Vagina (tissue), 2 donors: Measurements from ENCODE around the gene CITED1.
"Not testable (repeated sequence)": the region's sequence is repeated elsewhere in the genome, so short reads cannot be mapped to it uniquely, and the experiment has no call there.

Experiments
- POLR2A ChIP-seq, 2 donors: fragments of 450-650 bp; IDR thresholded peaks; one replicate each; pipeline ENCODE4 v1.6.1; 2017; ENCODE audit warnings: antibody characterized with exemption in 2 of 2, mild to moderate bottlenecking in 2 of 2, moderate library complexity in 2 of 2
- POLR2AphosphoS5 ChIP-seq, 2 donors: sonication (generic); formaldehyde crosslinking; IDR thresholded peaks; one replicate each; pipeline ENCODE4 v1.9.0; 2017; ENCODE audit warnings: antibody characterized with exemption in 2 of 2, mild to moderate bottlenecking in 2 of 2, low read depth in 1 of 2; ENCODE audit not compliant: insufficient read depth in 1 of 2
- TF ChIP-seq, protein P1 (sequence below), 3 experiments: fragments of 450-650 bp in 2 of 3; fragments of 200-600 bp in 1 of 3; sonication (generic) in 1 of 3; IDR thresholded peaks; one replicate each; pipeline ENCODE4 v1.5.1; 2017 to 2019; ENCODE audit warnings: antibody characterized with exemption in 3 of 3, mild to moderate bottlenecking in 2 of 3, moderate library complexity in 2 of 3

- TF ChIP-seq, protein P1, sequence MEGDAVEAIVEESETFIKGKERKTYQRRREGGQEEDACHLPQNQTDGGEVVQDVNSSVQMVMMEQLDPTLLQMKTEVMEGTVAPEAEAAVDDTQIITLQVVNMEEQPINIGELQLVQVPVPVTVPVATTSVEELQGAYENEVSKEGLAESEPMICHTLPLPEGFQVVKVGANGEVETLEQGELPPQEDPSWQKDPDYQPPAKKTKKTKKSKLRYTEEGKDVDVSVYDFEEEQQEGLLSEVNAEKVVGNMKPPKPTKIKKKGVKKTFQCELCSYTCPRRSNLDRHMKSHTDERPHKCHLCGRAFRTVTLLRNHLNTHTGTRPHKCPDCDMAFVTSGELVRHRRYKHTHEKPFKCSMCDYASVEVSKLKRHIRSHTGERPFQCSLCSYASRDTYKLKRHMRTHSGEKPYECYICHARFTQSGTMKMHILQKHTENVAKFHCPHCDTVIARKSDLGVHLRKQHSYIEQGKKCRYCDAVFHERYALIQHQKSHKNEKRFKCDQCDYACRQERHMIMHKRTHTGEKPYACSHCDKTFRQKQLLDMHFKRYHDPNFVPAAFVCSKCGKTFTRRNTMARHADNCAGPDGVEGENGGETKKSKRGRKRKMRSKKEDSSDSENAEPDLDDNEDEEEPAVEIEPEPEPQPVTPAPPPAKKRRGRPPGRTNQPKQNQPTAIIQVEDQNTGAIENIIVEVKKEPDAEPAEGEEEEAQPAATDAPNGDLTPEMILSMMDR (IDR thresholded peaks at IDR 0.05): not testable (repeated sequence)
- TF ChIP-seq POLR2A (IDR thresholded peaks at IDR 0.05); POLR2AphosphoS5 (IDR thresholded peaks at IDR 0.05; ENCODE audit: insufficient read depth in 1 of 2, low read depth in 1 of 2): not testable (repeated sequence)
Observed at GRCh38 chrX:72319651-72320050, 13.9 kb upstream of the CITED1 start.
